NCI-H2196 (cell line): Measurements from ENCODE around the gene SPHK1.

Experiments used
- DNase-seq: peaks from one replicate; lab custom pipeline; 2025; ENCODE audit not compliant: unreplicated experiment; lab: John Stamatoyannopoulos, UW

The SPHK1 gene

DNA sequence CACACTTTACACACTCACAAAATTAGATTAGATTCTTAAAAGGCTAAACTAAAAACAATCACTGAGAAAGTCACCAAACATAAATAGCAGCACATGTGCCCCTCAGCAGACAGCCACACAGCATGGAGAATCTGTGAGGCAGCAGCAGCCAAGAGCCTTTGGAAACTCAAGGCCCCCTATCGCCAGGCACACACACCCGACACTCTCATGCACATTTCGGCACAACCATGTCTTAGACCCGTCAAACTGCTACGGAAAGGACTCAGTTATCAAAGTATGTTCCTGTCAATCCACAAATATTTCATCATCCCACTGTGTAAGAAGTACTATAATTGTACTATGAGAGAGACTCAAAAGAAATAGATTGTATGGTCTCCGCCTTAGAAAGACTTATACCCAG, 47.6 kb downstream of the SPHK1 start:
- no peak for DNase-seq

DNA sequence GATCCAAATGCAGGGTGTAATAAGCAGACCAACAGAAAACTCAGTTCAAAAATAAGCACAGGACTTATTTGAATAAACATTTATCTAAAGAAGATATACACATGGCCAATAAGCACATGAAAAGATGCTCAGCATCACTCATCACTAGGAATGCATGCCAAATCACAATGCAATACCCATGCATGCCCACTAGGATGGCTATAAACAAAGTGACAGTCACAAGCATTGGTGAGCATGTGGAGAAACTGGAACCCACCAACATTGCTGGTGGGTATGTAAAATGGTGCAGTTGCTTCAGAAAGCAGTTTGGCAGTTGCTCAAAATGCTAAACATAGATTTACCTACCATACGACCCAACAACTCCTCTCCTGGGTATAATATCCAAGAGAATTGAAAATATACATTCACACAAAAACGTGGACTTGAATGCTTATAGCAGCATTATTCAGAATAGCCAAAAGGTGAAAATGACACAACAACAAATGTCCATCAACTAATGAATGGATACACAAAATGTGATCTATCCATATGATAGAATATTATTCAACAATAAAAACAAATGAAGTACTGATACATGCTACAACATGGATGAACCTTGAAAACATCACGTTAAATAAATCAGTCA, 48.4 kb downstream of the SPHK1 start:
- no peak for DNase-seq

DNA sequence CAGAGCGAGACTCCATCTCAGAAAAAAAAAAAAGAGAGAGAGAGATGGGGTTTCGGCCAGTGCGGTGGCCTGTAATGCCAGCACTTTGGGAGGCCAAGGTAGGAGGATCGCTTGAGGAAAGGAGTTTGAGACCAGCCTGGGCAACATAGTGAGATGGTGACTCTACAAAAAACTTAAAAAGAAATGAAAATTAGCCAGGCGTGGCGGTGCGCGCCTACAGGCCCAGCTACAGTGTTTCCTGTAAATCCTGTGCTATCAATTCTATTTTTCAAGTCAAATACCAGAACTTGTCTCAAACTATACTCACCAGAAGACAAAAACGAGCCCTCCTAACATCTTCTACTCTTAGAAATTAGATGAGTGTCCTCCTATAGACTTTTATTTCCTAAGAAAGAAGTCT, 49.3 kb downstream of the SPHK1 start:
- DNase-seq, result no peak

DNA sequence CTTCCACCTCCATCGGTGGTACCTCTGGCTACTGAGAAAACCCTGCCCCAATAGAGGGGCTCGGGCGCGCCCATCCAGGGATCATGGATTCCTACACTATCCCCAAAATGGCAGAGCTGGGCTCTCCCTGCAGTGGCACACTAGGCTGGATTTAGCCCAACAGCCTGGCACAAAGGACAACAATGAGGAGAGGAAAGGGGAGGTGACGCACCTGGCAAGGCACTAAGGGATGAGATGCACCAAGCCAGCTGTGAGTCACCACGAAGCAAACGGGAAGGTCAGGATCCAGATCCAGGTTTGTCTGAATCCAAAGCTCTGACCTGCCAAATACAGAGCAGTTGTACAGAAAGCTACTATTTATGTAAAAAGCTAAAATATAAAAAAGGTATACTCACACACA, 50.5 kb downstream of the SPHK1 start:
- DNase-seq, result no peak

DNA sequence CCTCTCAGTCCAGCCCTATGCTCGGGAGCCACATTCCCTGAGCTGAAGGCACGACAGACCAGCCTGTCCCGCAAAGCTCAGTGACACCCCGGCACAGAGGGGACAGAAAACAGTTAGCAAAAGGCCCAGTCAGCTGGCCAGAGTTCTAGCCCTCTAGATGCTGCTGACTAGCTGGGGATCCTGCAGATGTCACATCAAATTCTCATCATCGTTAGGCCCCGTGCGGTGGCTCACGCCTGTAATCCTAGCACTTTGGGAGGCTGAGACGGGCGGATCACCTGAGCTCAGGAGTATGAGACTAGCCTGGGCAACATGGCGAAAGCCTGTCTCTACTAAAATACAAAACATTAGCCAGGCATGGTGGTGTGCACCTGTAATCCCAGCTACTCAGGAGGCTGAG, 51.3 kb downstream of the SPHK1 start:
- no peak for DNase-seq
